Measurements from ENCODE around the gene BCL2L11.

BCL2L11 gene

DNA sequence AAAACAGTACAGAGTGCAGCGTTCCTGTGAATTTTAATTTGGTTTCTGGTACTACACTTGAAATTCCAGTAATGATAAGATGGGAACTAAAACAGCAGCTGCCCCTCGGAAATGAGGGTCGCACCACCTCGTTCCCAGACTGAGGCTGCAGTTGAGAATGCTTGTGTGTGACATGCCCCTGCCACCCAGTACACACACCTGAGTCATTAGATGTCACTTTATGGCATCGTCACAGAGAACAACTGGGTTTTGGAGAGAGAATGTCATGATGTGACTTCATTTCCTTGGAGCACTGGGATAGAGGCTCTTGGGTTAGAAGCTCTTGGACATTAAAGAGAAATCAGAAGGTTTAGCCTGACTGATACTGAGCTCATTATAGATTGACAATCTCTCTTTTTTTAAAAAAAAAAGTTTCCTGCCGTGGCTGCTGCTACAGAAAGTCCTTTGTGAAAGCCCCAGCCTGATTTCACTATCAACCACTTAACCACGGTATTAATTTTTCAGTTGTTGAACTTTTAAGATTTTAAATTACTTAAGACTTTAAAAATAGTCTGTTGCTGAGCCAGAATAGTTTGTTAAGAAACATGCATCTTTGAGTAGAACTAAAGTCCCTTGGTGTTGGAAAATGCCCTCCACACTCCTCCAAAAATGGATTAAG is 24.5 kb downstream of the BCL2L11 start:
- no peak for DNase-seq

- DNase-seq: no peak
Measured at GRCh38 chr2:111145951-111146350, 25.2 kb downstream of the BCL2L11 start.

DNA sequence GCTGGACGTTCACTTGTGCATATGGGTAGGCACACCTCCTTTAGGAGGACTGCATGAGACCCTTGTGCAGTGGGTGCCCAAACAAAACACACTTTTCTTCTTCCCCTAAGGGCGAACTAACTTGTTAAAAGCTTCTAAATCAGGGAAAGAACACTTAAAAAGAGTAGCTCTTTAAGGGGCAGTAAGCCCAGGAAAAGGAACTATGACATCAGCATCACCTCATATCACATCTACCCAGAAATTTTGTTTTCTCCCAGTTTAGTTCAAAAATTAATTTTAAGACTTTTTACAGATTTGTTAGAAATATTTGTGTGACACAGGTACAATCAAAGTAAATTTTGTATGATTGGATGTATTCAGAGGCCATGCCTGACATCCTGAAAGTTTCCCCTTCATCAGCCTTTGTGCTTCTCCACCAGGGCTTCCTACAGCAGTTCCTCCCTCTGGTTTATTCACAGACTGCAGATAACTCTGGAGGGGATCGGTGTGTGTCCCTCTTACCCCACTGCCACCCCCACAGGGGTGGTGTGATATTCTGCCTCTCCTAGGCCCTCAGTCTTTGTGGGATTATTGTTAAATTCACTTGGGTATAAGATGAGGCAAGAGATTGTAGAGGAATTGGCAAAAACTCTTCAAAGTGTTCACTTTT is 27.6 kb downstream of the BCL2L11 start:
- no peak for DNase-seq

- no peak for DNase-seq
Measured at GRCh38 chr2:111148925-111149324, 28.2 kb downstream of the BCL2L11 start.

- no peak for DNase-seq
Measured at GRCh38 chr2:111149882-111150455, 29.3 kb downstream of the BCL2L11 start.

GRCh38 chr2:111154758-111155157 is 34.0 kb downstream of the BCL2L11 start:
- DNase-seq: no peak

DNA sequence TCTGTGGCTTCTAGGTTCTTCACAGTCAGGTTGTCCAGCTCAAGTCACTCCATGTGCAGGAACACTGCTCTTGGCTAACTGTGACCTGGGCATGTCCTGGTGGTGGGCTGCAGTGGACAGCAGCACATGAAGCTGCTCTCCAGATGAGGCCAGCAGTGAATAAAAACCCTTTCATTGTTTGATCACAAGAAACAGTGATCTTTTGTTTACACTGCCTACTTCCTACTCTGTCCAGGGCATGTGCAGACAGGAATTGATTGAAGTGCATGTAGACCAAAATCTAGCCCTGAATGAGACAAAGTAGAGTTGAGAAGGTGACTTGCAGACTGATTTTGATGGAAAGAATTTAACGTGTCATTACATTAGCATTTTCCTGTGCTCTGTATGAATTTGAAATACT is 34.9 kb downstream of the BCL2L11 start:
- no peak for DNase-seq

- no peak for DNase-seq
Measured at GRCh38 chr2:111156529-111156928, 35.8 kb downstream of the BCL2L11 start.

DNA sequence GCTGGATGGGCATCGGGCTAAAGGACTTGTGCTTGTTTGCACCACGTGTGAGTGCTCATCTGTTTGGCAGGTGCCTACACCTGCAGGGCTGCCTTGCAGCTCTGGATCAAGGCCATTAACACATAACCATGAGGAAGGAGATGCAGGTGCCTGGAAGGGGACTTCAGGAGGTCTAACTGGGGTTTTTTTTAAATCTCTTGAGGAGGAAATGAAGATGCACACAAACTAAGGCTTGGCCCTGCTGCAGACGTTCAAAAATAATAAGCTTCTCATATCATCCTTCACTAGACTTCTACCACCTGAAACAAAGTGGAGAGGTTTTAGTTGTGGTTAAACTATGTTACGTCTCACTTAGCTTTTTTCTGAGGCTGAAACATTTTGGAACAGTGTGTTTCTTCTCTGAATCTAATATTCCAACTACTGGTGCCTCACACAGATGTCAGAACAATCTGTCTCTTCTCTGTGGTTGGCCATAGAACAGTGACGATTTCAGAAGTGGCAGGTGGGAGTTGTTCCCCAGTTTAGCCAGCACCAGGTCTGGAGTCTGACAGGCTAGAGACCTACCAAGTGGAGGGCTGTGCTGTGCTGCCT is 36.5 kb downstream of the BCL2L11 start:
- DNase-seq: no peak

- no peak for DNase-seq
Measured at GRCh38 chr2:111157798-111158197, 37.1 kb downstream of the BCL2L11 start.

DNA sequence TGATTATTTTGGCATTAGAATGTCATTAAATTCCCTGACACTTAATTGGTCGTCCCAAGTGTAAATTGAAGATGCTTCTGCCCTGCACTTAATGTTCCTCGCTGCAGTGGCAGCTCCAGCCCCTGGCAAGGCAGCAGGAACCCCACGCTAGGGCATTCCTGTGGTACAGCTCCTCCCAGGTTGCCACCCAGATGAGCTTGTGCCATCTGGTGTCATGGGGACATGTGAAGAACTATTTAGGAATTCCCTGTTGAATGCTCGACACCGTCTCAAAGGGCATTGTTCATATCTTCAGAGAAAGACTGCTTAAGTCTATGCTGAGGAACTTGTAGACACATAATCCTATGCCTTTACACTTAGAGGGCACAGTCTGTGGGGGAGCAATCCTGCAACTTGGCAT is 38.9 kb downstream of the BCL2L11 start:
- DNase-seq: no peak

DNA sequence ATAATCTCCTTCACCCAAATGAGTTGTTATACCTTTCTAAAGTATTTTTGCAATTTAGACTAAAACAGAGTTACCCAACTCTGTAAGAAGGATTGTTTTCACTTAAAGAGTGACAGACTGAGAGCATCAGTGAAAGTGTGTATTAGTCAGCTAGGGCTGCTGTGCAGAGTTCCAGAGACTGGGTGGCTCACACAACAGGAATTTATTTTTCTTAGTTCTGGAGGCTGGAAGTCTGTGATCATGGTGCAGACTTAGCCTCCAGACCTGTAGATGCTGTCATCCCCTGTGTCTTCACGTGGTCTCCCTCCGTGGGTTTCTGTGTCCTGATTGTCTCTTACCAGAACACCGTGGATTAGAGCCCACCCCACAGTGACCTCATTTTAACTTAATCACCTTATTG is 40.0 kb downstream of the BCL2L11 start:
- no peak for DNase-seq

DNA sequence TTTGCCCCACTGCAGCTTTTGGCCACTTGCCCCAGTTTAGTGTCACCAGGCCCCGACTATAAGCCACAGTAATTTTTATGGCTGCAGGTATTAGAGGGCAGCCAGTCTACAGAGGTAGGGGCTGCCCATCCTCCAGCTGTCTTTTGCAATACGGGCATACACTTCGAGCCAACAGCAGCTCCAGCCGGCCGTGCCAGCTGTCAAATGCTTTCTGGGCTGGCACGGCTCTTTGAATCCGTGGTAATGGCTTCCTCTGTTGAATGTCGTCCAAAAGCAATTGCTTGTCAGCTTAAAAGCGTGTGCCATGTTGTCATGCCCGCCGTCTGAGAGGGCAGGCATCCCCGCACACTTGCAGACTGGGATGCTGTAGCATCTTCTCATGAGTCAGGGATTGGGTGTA is 41.3 kb downstream of the BCL2L11 start:
- DNase-seq: no peak

GRCh38 chr2:111162718-111163331 is 42.1 kb downstream of the BCL2L11 start:
- no peak for DNase-seq

- no peak for DNase-seq
Measured at GRCh38 chr2:111164078-111164477, 43.4 kb downstream of the BCL2L11 start.

GRCh38 chr2:111165084-111165483 is 44.4 kb downstream of the BCL2L11 start:
- DNase-seq: no peak

DNA sequence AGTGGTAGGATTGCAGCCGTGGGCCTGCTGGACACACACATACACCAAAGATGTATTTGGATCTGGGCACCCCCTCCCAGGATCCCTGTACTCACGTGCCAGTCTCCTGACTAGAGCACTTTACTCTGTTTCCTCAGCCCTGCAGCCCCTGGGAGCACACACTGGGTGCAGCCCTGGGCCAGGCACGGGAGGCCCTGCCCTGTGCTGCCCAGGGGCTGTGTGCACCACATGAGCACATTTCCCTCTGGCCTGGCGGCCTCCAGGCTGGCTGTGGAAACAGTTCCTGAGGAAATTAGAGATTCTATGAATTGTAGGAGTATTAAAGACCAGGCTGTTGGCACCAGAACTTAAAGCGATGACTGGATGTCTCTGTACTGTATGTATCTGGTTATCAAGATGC is 45.4 kb downstream of the BCL2L11 start:
- DNase-seq: no peak

GRCh38 chr2:111167076-111167862 is 46.6 kb downstream of the BCL2L11 start:
- DNase-seq: no peak

GRCh38 chr2:111167863-111168162 is 47.1 kb downstream of the BCL2L11 start:
- DNase-seq: no peak

- no peak for DNase-seq
Measured at GRCh38 chr2:111168528-111169239, 48.0 kb downstream of the BCL2L11 start.

DNA sequence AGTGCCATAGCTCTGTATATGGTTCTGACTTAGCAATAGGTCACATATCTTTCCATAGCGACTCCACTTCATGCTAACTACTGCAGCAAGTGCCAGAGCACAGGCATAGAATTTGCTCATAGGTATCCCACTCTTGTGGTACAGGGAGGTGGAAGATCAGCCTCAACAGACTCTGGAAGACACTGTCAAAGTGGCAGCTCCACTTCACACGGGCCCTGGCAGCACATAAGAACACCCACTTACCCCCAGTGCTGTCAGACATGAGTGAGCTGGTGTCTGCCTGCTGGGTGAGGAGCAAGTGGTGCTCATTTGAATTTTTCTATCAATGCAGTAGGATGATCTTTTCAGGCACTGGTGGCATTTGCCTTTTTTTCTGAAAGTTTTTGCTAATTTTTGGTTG is 48.6 kb downstream of the BCL2L11 start:
- DNase-seq: no peak

GRCh38 chr2:111169924-111170323 is 49.2 kb downstream of the BCL2L11 start:
- DNase-seq: no peak
